GM12892 (cell line): ENCODE results near the gene EIF3F.

Source experiments
- POLR2A ChIP-seq: IDR thresholded peaks from 2 replicates; pipeline ENCODE4 v1.6.1; 2011; ENCODE audit warnings: low read depth, low read length, control low read depth
- POLR2AphosphoS5 ChIP-seq: IDR thresholded peaks from 2 replicates; pipeline ENCODE4 v1.6.1; 2011; ENCODE audit warnings: low read depth, low read length, control low read depth
- TAF1 ChIP-seq: IDR thresholded peaks from 2 replicates; pipeline ENCODE4 v1.6.1; 2011; ENCODE audit warnings: low read depth, mild to moderate bottlenecking, control low read depth, low read length, borderline replicate concordance

DNA sequence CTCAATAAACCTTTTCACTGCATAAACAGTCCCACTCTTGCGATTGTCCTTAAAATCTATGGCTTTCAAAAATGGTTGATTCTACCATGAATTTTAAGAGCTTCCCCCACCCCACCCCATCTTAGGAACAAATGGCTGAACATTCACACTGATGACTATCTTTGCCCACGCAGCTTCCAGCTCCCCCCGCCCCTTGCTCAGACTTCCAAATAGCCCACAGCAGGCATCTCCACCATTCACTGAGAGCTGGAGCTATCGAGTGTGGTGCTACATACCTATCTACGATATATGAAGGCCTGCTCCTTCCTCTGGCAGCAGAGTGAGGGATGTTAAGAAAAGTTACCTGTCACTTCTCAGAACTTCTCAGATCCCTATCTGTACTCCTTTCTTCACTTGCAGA, 26.7 kb downstream of the EIF3F start:
- no peak for TF ChIP-seq TAF1
- TF ChIP-seq POLR2A: no peak
- TF ChIP-seq POLR2AphosphoS5: no peak
